GM21723 (cell line): ENCODE data around the gene EMILIN1.
A peak's percentile ranks its signal among the peaks of the same experiment; 100 is the strongest.

Experiments
- ATAC-seq: cut with Tn5 transposase; IDR thresholded peaks from one replicate; pipeline ENCODE4 v1.9.1; 2021; ENCODE audit warnings: mild to moderate bottlenecking, moderate library complexity; ENCODE audit not compliant: unreplicated experiment

EMILIN1 gene

GRCh38 chr2:27078267-27079194 lies at the start of gene EMILIN1:
Gene EMILIN1, plus strand, starts transcription at chr2:27078615. Its CDS starts 451 bp downstream, at chr2:27079066.
- ATAC-seq, result no peak

GRCh38 chr2:27029051-27029450 lies 49.4 kb upstream of the EMILIN1 start:
- no peak for ATAC-seq

- peak; percentile 90 for ATAC-seq
Measured at GRCh38 chr2:27032495-27033252, 45.7 kb upstream of the EMILIN1 start, which contains the start of gene TMEM214. Gene TMEM214, plus strand, starts transcription at chr2:27032965. Its CDS starts 51 bp downstream, at chr2:27033016.

- ATAC-seq, result no peak
Measured at GRCh38 chr2:27033253-27033852, 45.1 kb upstream of the EMILIN1 start.

GRCh38 chr2:27038012-27038411 lies 40.4 kb upstream of the EMILIN1 start:
- ATAC-seq, result no peak

GRCh38 chr2:27038631-27039339 lies 39.6 kb upstream of the EMILIN1 start:
- ATAC-seq, result no peak

GRCh38 chr2:27039426-27039825 lies 39.0 kb upstream of the EMILIN1 start:
- ATAC-seq, result no peak

- no peak for ATAC-seq
Measured at GRCh38 chr2:27039871-27040270, 38.5 kb upstream of the EMILIN1 start.

- ATAC-seq, result no peak
Measured at GRCh38 chr2:27040282-27040681, 38.1 kb upstream of the EMILIN1 start.

GRCh38 chr2:27041752-27042151 lies 36.7 kb upstream of the EMILIN1 start:
- peak; percentile 31 for ATAC-seq

GRCh38 chr2:27042159-27042661 lies 36.2 kb upstream of the EMILIN1 start:
- peak; percentile 72 for ATAC-seq

GRCh38 chr2:27042985-27043634 lies 35.3 kb upstream of the EMILIN1 start:
- ATAC-seq, result no peak

GRCh38 chr2:27049422-27050280 lies 28.8 kb upstream of the EMILIN1 start:
- peak; percentile 30 for ATAC-seq

GRCh38 chr2:27050281-27050995 lies 28.0 kb upstream of the EMILIN1 start:
- ATAC-seq, result peak; percentile 56

GRCh38 chr2:27050996-27051901 lies 27.2 kb upstream of the EMILIN1 start, which contains the start of gene AGBL5:
Gene AGBL5, plus strand, starts transcription at chr2:27051668. Its CDS starts 1,291 bp downstream, at chr2:27052959.
- ATAC-seq, result peak; percentile 76

GRCh38 chr2:27051902-27052645 lies 26.3 kb upstream of the EMILIN1 start:
- peak; percentile 1 for ATAC-seq
